DND-41 (cell line): ENCODE measurements around the gene ANKDD1A.

Experiments
- ATAC-seq: fragments of 200-7000 bp; cut with Tn5 transposase; 3 replicates; pipeline ENCODE4 v1.9.1; 2021; ENCODE audit warnings: low read depth; ENCODE audit not compliant: insufficient read depth
- DNase-seq: peaks from one replicate; pipeline ENCODE4 v3.0.0-alpha.2; 2020
- H2AFZ ChIP-seq: 2 replicates; pipeline ENCODE4 v1.6.0; 2012; ENCODE audit warnings: low read depth, low read length
- H3K27ac ChIP-seq: 2 replicates; pipeline ENCODE4 v1.5.1; 2012; ENCODE audit warnings: low read length, inconsistent platforms
- H3K27me3 ChIP-seq: fragments of 200-600 bp; sonication (generic); 2 replicates; pipeline ENCODE4 v1.6.0; 2012; ENCODE audit warnings: low read length, mild to moderate bottlenecking, inconsistent platforms; ENCODE audit not compliant: insufficient read depth, poor library complexity
- H3K36me3 ChIP-seq: 2 replicates; pipeline ENCODE4 v1.5.1; 2012; ENCODE audit warnings: low read length, inconsistent platforms; ENCODE audit not compliant: insufficient read depth
- H3K4me1 ChIP-seq: 2 replicates; pipeline ENCODE4 v1.5.1; 2012; ENCODE audit warnings: mild to moderate bottlenecking, low read length; ENCODE audit not compliant: insufficient read depth
- H3K4me2 ChIP-seq: 2 replicates; pipeline ENCODE4 v1.6.0; 2012; ENCODE audit warnings: mild to moderate bottlenecking, moderate library complexity, low read length, inconsistent platforms; ENCODE audit not compliant: insufficient read depth
- H3K4me3 ChIP-seq, 2 experiments: fragments of 200-600 bp in 1 of 2; shearing (Covaris generic) in 1 of 2; 2 replicates each; pipeline ENCODE4 v1.5.1; 2012 to 2016; ENCODE audit warnings: inconsistent platforms in 2 of 2, low read length in 2 of 2, mild to moderate bottlenecking in 2 of 2, low read depth in 1 of 2, moderate library complexity in 1 of 2
- H3K79me2 ChIP-seq: 2 replicates; pipeline ENCODE4 v1.6.0; 2012; ENCODE audit warnings: low read length, inconsistent platforms; ENCODE audit not compliant: insufficient read depth
- H3K9ac ChIP-seq: 2 replicates; pipeline ENCODE4 v1.6.0; 2012; ENCODE audit warnings: low read depth, mild to moderate bottlenecking, inconsistent platforms, low read length, moderate library complexity
- H3K9me3 ChIP-seq: 2 replicates; pipeline ENCODE4 v1.5.1; 2012; ENCODE audit warnings: low read length, moderate library complexity, mild to moderate bottlenecking, inconsistent platforms; ENCODE audit not compliant: insufficient read depth, severe bottlenecking
- H4K20me1 ChIP-seq: 2 replicates; pipeline ENCODE4 v1.6.0; 2012; ENCODE audit warnings: low read length; ENCODE audit not compliant: insufficient read depth
- EZH2 ChIP-seq: IDR thresholded peaks from 3 replicates; pipeline ENCODE4 v1.6.1; 2012; ENCODE audit warnings: borderline replicate concordance, low read depth, mild to moderate bottlenecking, moderate library complexity, low read length, inconsistent platforms; ENCODE audit not compliant: severe bottlenecking
- TF ChIP-seq, protein P1 (sequence below): IDR thresholded peaks from 2 replicates; pipeline ENCODE4 v1.5.1; 2012; ENCODE audit warnings: borderline replicate concordance, low read length, moderate library complexity, mild to moderate bottlenecking; ENCODE audit not compliant: poor library complexity, severe bottlenecking; ENCODE audit errors: extremely low read depth

The ANKDD1A gene

DNA sequence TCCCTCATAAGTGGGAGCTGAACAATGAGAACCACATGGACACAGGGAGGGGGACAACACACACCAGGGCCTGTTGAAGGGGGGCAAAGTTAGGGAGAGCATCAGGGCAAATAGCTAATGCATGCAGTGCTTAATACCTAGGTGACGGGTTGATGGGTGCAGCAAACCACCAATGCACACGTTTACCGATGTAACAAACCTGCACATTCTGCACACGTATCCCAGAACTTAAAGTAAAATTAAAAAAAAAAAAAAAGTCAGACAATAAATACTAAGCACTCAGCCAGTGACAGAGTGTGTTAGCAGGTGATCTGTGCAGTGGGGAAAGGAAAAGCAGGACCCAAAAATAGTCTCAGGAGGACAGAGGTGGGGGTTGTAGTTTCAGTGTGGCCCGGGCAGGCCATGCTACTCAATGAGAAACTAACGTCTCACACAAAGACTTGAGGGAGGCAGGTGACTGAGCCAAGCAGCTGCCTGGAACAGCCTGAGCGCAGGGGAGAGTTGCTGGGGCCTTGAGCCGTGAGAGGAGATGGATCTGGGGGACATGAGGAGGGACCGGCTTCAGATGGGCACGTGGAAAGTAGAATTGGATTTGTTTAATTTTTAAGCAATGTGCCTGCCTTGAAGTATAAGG, 18.4 kb downstream of the ANKDD1A start:
- Histone ChIP-seq H3K27ac (no peak overlapping the region), H3K79me2 (no peaks in the 10 kb centered on the region), H3K4me2 (no peak overlapping the region), H3K4me3 (no peak overlapping the region), H3K27me3 (no peaks in the 10 kb centered on the region), H3K9ac (no peak overlapping the region), H2AFZ (no peak overlapping the region), H3K4me1 (no peaks in the 10 kb centered on the region), H4K20me1 (no peaks in the 10 kb centered on the region), H3K9me3 (no peaks in the 10 kb centered on the region), H3K36me3 (no peaks in the 10 kb centered on the region)
- DNase-seq (no peak), ATAC-seq (no peak)
- TF ChIP-seq, protein P1, sequence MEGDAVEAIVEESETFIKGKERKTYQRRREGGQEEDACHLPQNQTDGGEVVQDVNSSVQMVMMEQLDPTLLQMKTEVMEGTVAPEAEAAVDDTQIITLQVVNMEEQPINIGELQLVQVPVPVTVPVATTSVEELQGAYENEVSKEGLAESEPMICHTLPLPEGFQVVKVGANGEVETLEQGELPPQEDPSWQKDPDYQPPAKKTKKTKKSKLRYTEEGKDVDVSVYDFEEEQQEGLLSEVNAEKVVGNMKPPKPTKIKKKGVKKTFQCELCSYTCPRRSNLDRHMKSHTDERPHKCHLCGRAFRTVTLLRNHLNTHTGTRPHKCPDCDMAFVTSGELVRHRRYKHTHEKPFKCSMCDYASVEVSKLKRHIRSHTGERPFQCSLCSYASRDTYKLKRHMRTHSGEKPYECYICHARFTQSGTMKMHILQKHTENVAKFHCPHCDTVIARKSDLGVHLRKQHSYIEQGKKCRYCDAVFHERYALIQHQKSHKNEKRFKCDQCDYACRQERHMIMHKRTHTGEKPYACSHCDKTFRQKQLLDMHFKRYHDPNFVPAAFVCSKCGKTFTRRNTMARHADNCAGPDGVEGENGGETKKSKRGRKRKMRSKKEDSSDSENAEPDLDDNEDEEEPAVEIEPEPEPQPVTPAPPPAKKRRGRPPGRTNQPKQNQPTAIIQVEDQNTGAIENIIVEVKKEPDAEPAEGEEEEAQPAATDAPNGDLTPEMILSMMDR, result no peak
- no peak for TF ChIP-seq EZH2

DNA sequence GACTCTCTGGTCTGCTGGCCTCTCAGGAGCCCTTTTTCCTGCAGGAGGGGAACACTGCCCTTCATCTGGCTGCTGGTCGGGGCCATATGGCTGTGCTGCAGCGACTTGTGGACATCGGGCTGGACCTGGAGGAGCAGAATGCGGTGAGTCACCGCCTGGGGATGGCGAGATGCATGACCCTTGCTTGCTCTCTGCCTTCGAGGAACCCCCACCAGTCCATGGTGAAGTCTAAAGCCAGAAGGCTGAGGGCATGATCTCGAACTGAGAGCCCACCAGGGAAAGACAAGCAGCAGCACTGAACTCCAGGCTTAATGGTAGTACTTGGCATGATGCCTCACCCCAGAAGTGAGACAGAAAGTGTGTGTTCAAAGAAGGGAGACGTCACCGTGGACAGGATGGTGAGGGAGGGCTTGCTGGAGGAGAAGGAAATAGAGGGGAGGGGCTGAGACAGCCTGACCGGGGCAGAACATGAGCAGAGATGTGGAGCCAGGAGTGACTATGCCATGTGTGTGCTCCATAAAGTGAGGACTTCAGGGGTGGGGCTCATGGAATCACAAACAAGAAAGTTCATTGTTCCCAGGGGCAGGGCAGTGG, 19.2 kb downstream of the ANKDD1A start:
- H3K4me3 ChIP-seq, result no peak overlapping the region
- TF ChIP-seq EZH2, result no peak
- TF ChIP-seq, protein P1, result no peak
- no peaks in the 10 kb centered on the region for H3K36me3 ChIP-seq
- H3K4me1 ChIP-seq, result no peaks in the 10 kb centered on the region
- no peak overlapping the region for H3K9ac ChIP-seq
- no peak overlapping the region for H3K27ac ChIP-seq
- no peaks in the 10 kb centered on the region for H3K27me3 ChIP-seq
- DNase-seq (no peak), ATAC-seq (no peak)
- no peak overlapping the region for H3K4me2 ChIP-seq
- H3K9me3 ChIP-seq, result no peaks in the 10 kb centered on the region
- no peaks in the 10 kb centered on the region for H3K79me2 ChIP-seq
- H2AFZ ChIP-seq, result no peak overlapping the region
- H4K20me1 ChIP-seq, result no peaks in the 10 kb centered on the region

DNA sequence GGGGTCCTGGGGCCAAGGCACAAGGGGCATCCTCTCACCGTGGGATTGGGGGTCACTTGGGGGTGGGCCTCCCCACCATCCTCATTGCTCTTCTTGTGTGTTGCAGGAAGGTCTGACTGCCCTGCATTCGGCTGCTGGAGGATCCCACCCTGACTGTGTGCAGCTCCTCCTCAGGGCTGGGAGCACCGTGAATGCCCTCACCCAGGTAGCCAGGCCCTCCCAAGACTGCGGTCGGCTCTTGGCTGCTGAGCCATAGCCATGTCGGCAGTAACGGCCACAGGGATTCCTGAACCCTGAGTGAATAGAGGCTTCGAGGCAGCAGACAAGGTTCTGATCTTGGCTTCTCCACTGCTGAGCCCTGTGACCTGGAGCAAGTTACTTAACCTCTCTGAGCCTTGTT, 19.7 kb downstream of the ANKDD1A start:
- H2AFZ ChIP-seq, result no peak overlapping the region
- H3K36me3 ChIP-seq, result no peaks in the 10 kb centered on the region
- H3K9me3 ChIP-seq, result no peaks in the 10 kb centered on the region
- ATAC-seq (no peak), DNase-seq (no peak)
- H3K27me3 ChIP-seq, result no peaks in the 10 kb centered on the region
- H3K27ac ChIP-seq, result no peak overlapping the region
- H4K20me1 ChIP-seq, result no peaks in the 10 kb centered on the region
- no peak overlapping the region for H3K9ac ChIP-seq
- H3K4me3 ChIP-seq, result no peak overlapping the region
- no peak for TF ChIP-seq EZH2
- TF ChIP-seq, protein P1, result no peak
- H3K4me2 ChIP-seq, result no peak overlapping the region
- no peaks in the 10 kb centered on the region for H3K79me2 ChIP-seq
- H3K4me1 ChIP-seq, result no peaks in the 10 kb centered on the region

DNA sequence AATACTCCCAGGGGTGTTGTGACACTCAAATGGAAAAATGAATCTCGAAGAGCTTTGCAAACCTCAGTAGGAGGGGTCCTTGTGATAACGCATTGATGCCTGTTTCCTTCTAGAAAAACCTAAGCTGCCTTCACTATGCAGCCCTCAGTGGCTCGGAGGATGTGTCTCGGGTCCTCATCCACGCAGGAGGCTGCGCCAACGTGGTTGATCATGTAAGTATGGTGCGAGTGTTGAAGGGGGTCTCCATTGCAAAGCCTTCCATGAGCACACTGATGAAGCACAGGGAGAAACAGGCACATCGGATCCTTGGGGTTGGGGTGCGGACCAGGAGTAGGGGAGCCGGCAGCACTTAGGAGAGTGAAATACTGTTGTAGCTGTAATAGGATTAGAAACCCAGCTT, 22.3 kb downstream of the ANKDD1A start:
- no peak overlapping the region for H3K9ac ChIP-seq
- H3K4me1 ChIP-seq, result no peaks in the 10 kb centered on the region
- H3K9me3 ChIP-seq, result no peaks in the 10 kb centered on the region
- H3K27me3 ChIP-seq, result no peaks in the 10 kb centered on the region
- H3K4me2 ChIP-seq, result no peak overlapping the region
- H4K20me1 ChIP-seq, result no peaks in the 10 kb centered on the region
- no peak overlapping the region for H2AFZ ChIP-seq
- DNase-seq, result no peak
- H3K27ac ChIP-seq, result no peak overlapping the region
- no peak overlapping the region for H3K4me3 ChIP-seq
- TF ChIP-seq, protein P1, result no peak
- TF ChIP-seq EZH2, result no peak
- no peaks in the 10 kb centered on the region for H3K36me3 ChIP-seq
- H3K79me2 ChIP-seq, result no peaks in the 10 kb centered on the region
- no peak for ATAC-seq
